Measurements from ENCODE around the gene DBNDD1. TPM values are rescaled to one million over a fixed set of nuclear protein-coding genes. Genes with fewer than 3 reads are reported as not detected.
A peak's percentile ranks its signal among the peaks of the same experiment; 100 is the strongest.

Gene DBNDD1
- total RNA-seq, 2 experiments from 2014 or later: 0.60 to 0.67 TPM

GRCh38 chr16:90032674-90033331 lies 13.5 kb upstream of the DBNDD1 start:
- CTCF ChIA-PET: no interaction called here
- H3K27me3 Mint-ChIP-seq (ENCODE audit: low read depth): no peaks in the 10 kb centered on the region
- no peak overlapping the region for H3K27ac Mint-ChIP-seq
- H3K9me3 Mint-ChIP-seq: peaks cover 5% of the 10 kb centered on the region
- no peak overlapping the region for H3K4me3 Mint-ChIP-seq
- intact Hi-C loops (cut with micrococcal nuclease): no loop called here
- DNase-seq: no peak
- H3K4me1 Mint-ChIP-seq (ENCODE audit: low read depth): no peaks in the 10 kb centered on the region
- H3K36me3 Mint-ChIP-seq (ENCODE audit: low read depth): peaks cover 20% of the 10 kb centered on the region

GRCh38 chr16:90031931-90032673 lies 12.8 kb upstream of the DBNDD1 start:
- Mint-ChIP-seq H3K36me3 (ENCODE audit: low read depth) (peaks cover 20% of the 10 kb centered on the region), H3K27me3 (ENCODE audit: low read depth) (no peaks in the 10 kb centered on the region), H3K27ac (no peak overlapping the region), H3K9me3 (peaks cover 5% of the 10 kb centered on the region), H3K4me3 (no peak overlapping the region), H3K4me1 (ENCODE audit: low read depth) (no peaks in the 10 kb centered on the region)
- CTCF ChIA-PET: no interaction called here
- no peak for DNase-seq
- intact Hi-C loops (cut with micrococcal nuclease): no loop called here

- Mint-ChIP-seq H3K9me3 (peaks cover 5% of the 10 kb centered on the region), H3K27me3 (ENCODE audit: low read depth) (no peaks in the 10 kb centered on the region), H3K4me3 (no peak overlapping the region), H3K4me1 (ENCODE audit: low read depth) (peaks cover 1% of the 10 kb centered on the region), H3K27ac (no peak overlapping the region), H3K36me3 (ENCODE audit: low read depth) (peaks cover 20% of the 10 kb centered on the region)
- DNase-seq: no peak
- intact Hi-C loops (cut with micrococcal nuclease): no loop called here
- CTCF ChIA-PET: interaction anchor here (0.9 kb wide), 1 partner anchor 10 kb away, joined by 4 read pairs; no protein-coding TSS in a partner anchor
These were observed 12.1 kb upstream of the DBNDD1 start for GRCh38 chr16:90031186-90031930.

GRCh38 chr16:90028985-90029384 lies 9.7 kb upstream of the DBNDD1 start:
- peaks cover 5% of the 10 kb centered on the region for H3K9me3 Mint-ChIP-seq

GRCh38 chr16:90027611-90028010 lies 8.4 kb upstream of the DBNDD1 start:
- no peak overlapping the region for H3K27ac Mint-ChIP-seq
- CTCF ChIA-PET: no interaction called here
- no peak for DNase-seq
- H3K4me3 Mint-ChIP-seq: no peak overlapping the region
- H3K27me3 Mint-ChIP-seq (ENCODE audit: low read depth): no peaks in the 10 kb centered on the region
- peaks cover 15% of the 10 kb centered on the region for H3K36me3 Mint-ChIP-seq (ENCODE audit: low read depth)
- H3K4me1 Mint-ChIP-seq (ENCODE audit: low read depth): peaks cover 6% of the 10 kb centered on the region
- H3K9me3 Mint-ChIP-seq: peaks cover 5% of the 10 kb centered on the region
- intact Hi-C loops (cut with micrococcal nuclease): no loop called here

More at GRCh38 chr16:90028985-90029384, 9.7 kb upstream of the DBNDD1 start:
- CTCF ChIA-PET: no interaction called here
- H3K4me3 Mint-ChIP-seq: no peak overlapping the region
- intact Hi-C loops (cut with micrococcal nuclease): no loop called here
- peaks cover 16% of the 10 kb centered on the region for H3K36me3 Mint-ChIP-seq (ENCODE audit: low read depth)
- no peaks in the 10 kb centered on the region for H3K27me3 Mint-ChIP-seq (ENCODE audit: low read depth)
- H3K4me1 Mint-ChIP-seq (ENCODE audit: low read depth): peaks cover 6% of the 10 kb centered on the region
- no peak overlapping the region for H3K27ac Mint-ChIP-seq
- DNase-seq: no peak

- CTCF ChIA-PET: interaction anchor here (0.6 kb wide), 1 partner anchor 10 kb away, joined by 3 read pairs; no protein-coding TSS in a partner anchor
- Mint-ChIP-seq H3K36me3 (ENCODE audit: low read depth) (peaks cover 6% of the 10 kb centered on the region), H3K27me3 (ENCODE audit: low read depth) (no peaks in the 10 kb centered on the region), H3K4me1 (ENCODE audit: low read depth) (peaks cover 14% of the 10 kb centered on the region), H3K9me3 (peaks cover 2% of the 10 kb centered on the region), H3K4me3 (no peak overlapping the region), H3K27ac (no peak overlapping the region)
- no peak for DNase-seq
- intact Hi-C loops (cut with micrococcal nuclease): no loop called here
These were observed 6.9 kb upstream of the DBNDD1 start for GRCh38 chr16:90026135-90026534.

GRCh38 chr16:90023078-90023447 lies 3.8 kb upstream of the DBNDD1 start:
- DNase-seq: no peak
- Mint-ChIP-seq H3K4me1 (ENCODE audit: low read depth) (peaks cover 20% of the 10 kb centered on the region), H3K9me3 (peaks cover 2% of the 10 kb centered on the region), H3K27ac (no peak overlapping the region), H3K4me3 (peak overlapping the region; percentile 72), H3K36me3 (ENCODE audit: low read depth) (peaks cover 2% of the 10 kb centered on the region), H3K27me3 (ENCODE audit: low read depth) (peaks cover 3% of the 10 kb centered on the region)
- intact Hi-C loops (cut with micrococcal nuclease): loop anchor here (5.0 kb wide), 1 partner anchor 151 kb away; the partner anchor contains the start of gene TCF25
- CTCF ChIA-PET: no interaction called here

- peaks cover 2% of the 10 kb centered on the region for H3K36me3 Mint-ChIP-seq (ENCODE audit: low read depth)
- peaks cover 3% of the 10 kb centered on the region for H3K27me3 Mint-ChIP-seq (ENCODE audit: low read depth)
- CTCF ChIA-PET: interaction anchor here (1.1 kb wide), 1 partner anchor 9 kb away, joined by 4 read pairs; no protein-coding TSS in a partner anchor
- H3K9me3 Mint-ChIP-seq: peaks cover 2% of the 10 kb centered on the region
- H3K27ac Mint-ChIP-seq: no peak overlapping the region
- intact Hi-C loops (cut with micrococcal nuclease): loop anchor here (1.0 to 5.0 kb wide), 4 partner anchors 27 to 150 kb away; partner anchors contain the start of genes PRDM7 and TCF25
- peaks cover 20% of the 10 kb centered on the region for H3K4me1 Mint-ChIP-seq (ENCODE audit: low read depth)
- H3K4me3 Mint-ChIP-seq: peak overlapping the region; percentile 72
- DNase-seq: peak; percentile 90
These were observed 3.2 kb upstream of the DBNDD1 start for GRCh38 chr16:90022209-90023077.

- Mint-ChIP-seq H3K36me3 (ENCODE audit: low read depth) (peaks cover 2% of the 10 kb centered on the region), H3K4me3 (no peak overlapping the region), H3K27me3 (ENCODE audit: low read depth) (peaks cover 3% of the 10 kb centered on the region), H3K27ac (no peak overlapping the region), H3K9me3 (peaks cover 2% of the 10 kb centered on the region), H3K4me1 (ENCODE audit: low read depth) (peaks cover 16% of the 10 kb centered on the region)
- CTCF ChIA-PET: interaction anchor here (1.1 to 1.6 kb wide), 4 partner anchors 10 to 321 kb away, joined by 3 to 5 read pairs (median 4); partner anchors contain the start of gene SPATA2L
- intact Hi-C loops (cut with micrococcal nuclease): loop anchor here (5.0 kb wide), 1 partner anchor 149 kb away; the partner anchor contains the start of gene TCF25
- DNase-seq: no peak
These were observed 1.7 kb upstream of the DBNDD1 start for GRCh38 chr16:90020838-90021382.

GRCh38 chr16:90020260-90020837 lies 1.1 kb upstream of the DBNDD1 start:
- H3K4me3 Mint-ChIP-seq: peak overlapping the region; percentile 70
- peaks cover 3% of the 10 kb centered on the region for H3K27me3 Mint-ChIP-seq (ENCODE audit: low read depth)
- DNase-seq: no peak
- CTCF ChIA-PET: interaction anchor here (0.6 to 1.6 kb wide), 4 partner anchors 21 to 368 kb away, joined by 3 to 5 read pairs (median 4); partner anchors contain the start of gene SPATA2L
- no peak overlapping the region for H3K27ac Mint-ChIP-seq
- H3K36me3 Mint-ChIP-seq (ENCODE audit: low read depth): peaks cover 2% of the 10 kb centered on the region
- H3K4me1 Mint-ChIP-seq (ENCODE audit: low read depth): peaks cover 15% of the 10 kb centered on the region
- intact Hi-C loops (cut with micrococcal nuclease): loop anchor here (5.0 kb wide), 1 partner anchor 148 kb away; the partner anchor contains the start of gene TCF25
- peaks cover 2% of the 10 kb centered on the region for H3K9me3 Mint-ChIP-seq

Data from activated naive CD4-positive, alpha-beta T cell treated with anti-CD3 and anti-CD28 coated beads for 36 hours (primary cell).